ENCODE results near the gene CLIP2.

DNA sequence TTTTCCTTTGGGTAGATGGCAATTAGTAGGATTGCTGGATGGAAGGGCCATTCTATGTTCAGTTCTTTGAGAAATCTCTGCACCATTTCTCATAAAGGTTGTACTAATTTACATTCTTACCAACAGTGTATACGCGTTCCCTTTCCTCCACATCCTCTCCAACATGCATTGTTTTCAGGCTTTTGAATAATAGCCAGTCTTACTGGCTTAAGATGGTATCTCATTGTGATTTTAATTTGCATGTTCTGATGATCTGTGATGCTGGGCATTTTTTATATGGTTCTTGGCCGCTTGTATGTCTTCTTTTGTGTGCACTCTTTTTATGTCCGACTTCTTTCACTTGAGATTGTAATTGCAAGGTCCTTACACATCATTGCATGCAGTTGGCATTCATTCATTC lies 11.7 kb downstream of the CLIP2 start:
- TF ChIP-seq POLR2A (IDR thresholded peaks at IDR 0.05; ENCODE audit: low read length) (no peak), GATA1 (IDR thresholded peaks at IDR 0.05; ENCODE audit: low read depth, low read length) (no peak)
